Fibroblast of skin of right quadriceps (primary cell): ENCODE measurements around the gene GNPTG.

Source experiments
- DNase-seq: peaks from one replicate; pipeline ENCODE4 v3.0.0-alpha.2; 2013

GNPTG gene

GRCh38 chr16:1351582-1352362, at the start of gene GNPTG, which contains the start of gene TSR3:
Gene GNPTG, plus strand, starts transcription at chr16:1351931. Its CDS starts 35 bp downstream, at chr16:1351966.
Gene TSR3, minus strand, starts transcription at chr16:1351878. Its CDS starts 74 bp downstream, at chr16:1351804.
- DNase-seq = peak; percentile 88

GRCh38 chr16:1305823-1306222, 45.9 kb upstream of the GNPTG start:
- DNase-seq = no peak

GRCh38 chr16:1306334-1306733, 45.4 kb upstream of the GNPTG start:
- no peak for DNase-seq

- DNase-seq = no peak
Measured at GRCh38 chr16:1308036-1308976, 43.4 kb upstream of the GNPTG start.

GRCh38 chr16:1308977-1309885, 42.5 kb upstream of the GNPTG start, which contains the start of gene UBE2I:
Gene UBE2I, plus strand, starts transcription at chr16:1309636. Its CDS starts 4,395 bp downstream, at chr16:1314031.
- DNase-seq = peak; percentile 99

- DNase-seq = peak; percentile 35
Measured at GRCh38 chr16:1309888-1310831, 41.6 kb upstream of the GNPTG start.

GRCh38 chr16:1310832-1311200, 40.9 kb upstream of the GNPTG start:
- DNase-seq = no peak

- DNase-seq = no peak
Measured at GRCh38 chr16:1311212-1311737, 40.5 kb upstream of the GNPTG start.

- no peak for DNase-seq
Measured at GRCh38 chr16:1311738-1312466, 39.8 kb upstream of the GNPTG start.

- DNase-seq = no peak
Measured at GRCh38 chr16:1312467-1312816, 39.3 kb upstream of the GNPTG start.

GRCh38 chr16:1312903-1313302, 38.8 kb upstream of the GNPTG start:
- DNase-seq = no peak

- DNase-seq = no peak
Measured at GRCh38 chr16:1313721-1314369, 37.9 kb upstream of the GNPTG start.

- DNase-seq = no peak
Measured at GRCh38 chr16:1314399-1315068, 37.2 kb upstream of the GNPTG start.

- DNase-seq = no peak
Measured at GRCh38 chr16:1315081-1316032, 36.4 kb upstream of the GNPTG start.

- no peak for DNase-seq
Measured at GRCh38 chr16:1316033-1316405, 35.7 kb upstream of the GNPTG start.

GRCh38 chr16:1317479-1318267, 34.1 kb upstream of the GNPTG start:
- DNase-seq = no peak

- DNase-seq = no peak
Measured at GRCh38 chr16:1318268-1318545, 33.5 kb upstream of the GNPTG start.

GRCh38 chr16:1319041-1319440, 32.7 kb upstream of the GNPTG start:
- DNase-seq = no peak
